Motor neuron (in vitro differentiated cells): ENCODE results near the gene ARFGAP1. TPM values are rescaled to one million over a fixed set of nuclear protein-coding genes. Genes with fewer than 3 reads are reported as not detected.

Source experiments
- ATAC-seq, 8 experiments: fragments of 200-7000 bp; cut with Tn5 transposase; replicated peaks in 6 of 8; 2 replicates each; pipeline ENCODE4 v1.8.0; 2021; ENCODE audit warnings: mild to moderate bottlenecking in 8 of 8, moderate library complexity in 8 of 8
- H3K27ac ChIP-seq, 2 donors: fragments of 250-450 bp; sonication (Bioruptor Pico); 2 replicates each; pipeline ENCODE4 v1.9.0; 2021; ENCODE audit warnings: antibody characterized with exemption in 2 of 2, mild to moderate bottlenecking in 2 of 2, moderate library complexity in 1 of 2
- H3K4me1 ChIP-seq, 2 donors: fragments of 250-450 bp; sonication (Bioruptor Pico); replicated peaks in 1 of 2; 2 replicates each; pipeline ENCODE4 v1.6.1; 2021; ENCODE audit warnings: antibody characterized with exemption in 2 of 2, mild to moderate bottlenecking in 2 of 2, moderate library complexity in 1 of 2
- H3K4me3 ChIP-seq, 5 donors: fragments of 250-450 bp; sonication (Bioruptor Pico); 2 replicates each; pipeline ENCODE4 v1.9.0; 2021; ENCODE audit warnings: antibody characterized with exemption in 5 of 5, mild to moderate bottlenecking in 5 of 5, moderate library complexity in 4 of 5
- WGBS, 10 experiments: fragments of 450-650 bp; shearing (Covaris generic); methylation state at CpG; one replicate each; pipeline ENCODE4 v1.0.0; 2022; 5-methylcytosine and 5-hydroxymethylcytosine counted together
- in situ Hi-C, 9 experiments: fragments of 400-800 bp; cut with MboI; loops; one replicate each; pipeline ENCODE4 v1.15.0; 2021; ENCODE audit warnings: low sequenced_read_pairs in 9 of 9, low pct_unique_long_range_greater_than_20kb in 2 of 9; ENCODE audit not compliant: unreplicated experiment in 9 of 9
- total RNA-seq, 8 experiments: library from RNA; unstranded; fragments of 300-600 nt; gene quantifications; 2 replicates each; pipeline versions ENCODE4 v1.2.3 to v1.2.4, GENCODE V29; 2022

Gene ARFGAP1
- 100 to 1,000 TPM in 1 of 8 experiments, 10 to 100 TPM in 7; 37.1 to 103 (median 66.8) TPM for total RNA-seq

DNA sequence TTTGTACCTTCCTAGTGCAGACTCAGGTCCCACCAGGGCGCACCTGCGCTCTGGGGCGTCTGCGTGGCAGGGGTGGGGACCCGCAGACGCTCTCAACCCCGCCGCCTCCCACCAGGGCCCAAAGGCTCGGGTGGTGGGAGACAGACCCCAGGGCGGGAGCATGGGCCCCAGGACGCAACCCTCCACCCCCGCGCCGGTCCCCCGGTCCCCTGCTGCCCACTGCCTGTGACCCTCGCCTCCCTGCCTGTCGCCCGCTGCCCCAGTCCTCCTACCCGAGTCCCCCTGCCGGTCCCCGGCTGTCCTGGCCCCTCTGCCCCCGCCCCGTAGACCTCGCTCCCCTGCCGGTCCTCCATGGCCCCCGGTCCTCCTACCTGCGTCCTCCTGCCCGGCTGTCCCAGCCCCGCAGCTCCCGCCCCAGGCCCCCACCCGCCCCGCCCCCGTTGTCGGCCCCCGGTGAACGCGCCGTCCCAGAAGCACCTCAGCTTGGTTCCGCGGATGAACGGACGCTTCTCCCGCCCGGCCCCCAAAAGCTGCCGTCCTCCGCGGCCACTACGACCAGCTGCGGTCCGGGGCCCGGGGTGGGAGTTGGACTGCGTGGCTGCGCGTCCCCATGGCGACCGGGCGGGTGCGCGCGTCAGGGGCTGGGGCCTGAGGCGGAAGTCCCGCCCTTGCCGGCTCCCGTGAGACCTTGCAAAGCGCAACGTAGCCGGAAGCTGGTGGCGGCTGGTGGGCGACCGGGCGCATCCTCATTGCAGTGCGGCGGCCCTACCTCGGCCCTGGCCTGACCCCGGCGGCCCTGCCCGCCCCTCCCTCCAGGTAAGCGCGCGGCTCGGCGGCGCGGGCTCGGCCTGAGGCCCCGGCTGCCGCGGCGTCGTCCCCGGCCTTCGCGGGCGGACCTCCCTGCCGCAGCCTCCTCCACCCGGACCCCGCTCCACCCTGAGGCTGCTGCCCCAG, at the start of gene ARFGAP1:
Gene ARFGAP1, plus strand, starts transcription at position 709 of the 954 bp plus-strand sequence. CDS start 2,768 bp downstream, outside the sequence.
- Histone ChIP-seq H3K4me1 (peaks cover 19 to 33% of the 10 kb centered on the region in 2 donors), H3K27ac (peak within 1 kb of the TSS; percentile 90 to 97), H3K4me3 (peak within 1 kb of the TSS; percentile 90 to 99 (median 92))
- peak; percentile 72 to 94 (median 86) for ATAC-seq
- 0 to 20% (median 14%) methylated on average over 1 to 7 of the region's 97 CpGs; no CpG with 5 or more reads in 7 of the 10 experiments for WGBS, 10 experiments
- in situ Hi-C loops: no loop called here

DNA sequence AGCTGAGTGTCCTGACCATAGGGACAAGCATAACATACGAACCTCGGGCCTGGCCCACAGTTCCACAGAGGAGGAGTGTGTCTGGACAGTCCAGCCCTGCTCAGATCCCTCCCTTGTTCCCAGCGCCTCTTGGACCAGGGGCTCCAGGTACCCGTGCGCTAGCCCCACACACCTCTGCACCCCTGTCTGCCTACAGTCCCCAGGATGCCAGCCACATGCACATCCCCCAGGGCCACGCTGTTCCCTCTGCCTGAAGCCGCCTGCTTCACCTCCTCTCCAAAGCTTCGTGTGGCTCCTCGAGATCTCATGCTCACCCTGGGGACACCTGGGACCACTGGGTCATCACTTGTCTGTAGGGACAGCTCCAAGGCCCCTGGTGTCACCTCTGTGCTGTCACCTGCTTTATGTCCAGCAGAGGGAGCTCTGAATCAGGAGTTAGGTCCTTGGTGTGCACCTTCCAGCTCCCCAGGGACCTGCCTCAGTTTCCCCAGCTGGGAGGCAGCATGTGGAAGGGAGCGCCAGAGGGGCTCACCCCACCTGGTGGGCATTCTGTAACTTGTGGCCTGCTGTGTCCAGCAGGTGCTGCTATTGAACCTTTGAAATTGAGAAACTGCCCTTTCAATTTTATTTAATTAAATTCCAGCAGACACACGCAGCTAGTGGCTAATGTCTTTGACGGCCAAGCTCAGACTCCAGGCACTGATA, 49.3 kb upstream of the ARFGAP1 start:
- in situ Hi-C loops: no loop called here
- ATAC-seq: peak; percentile 7 to 64 (median 26)
- Histone ChIP-seq H3K4me1 (peaks cover 19% of the 10 kb centered on the region in 2 donors), H3K4me3 (no peak overlapping the region), H3K27ac (no peak overlapping the region)
- 0 to 60% (median 25%) methylated on average over 1 to 5 of the region's 12 CpGs; no CpG with 5 or more reads in 4 of the 10 experiments for WGBS, 10 experiments

DNA sequence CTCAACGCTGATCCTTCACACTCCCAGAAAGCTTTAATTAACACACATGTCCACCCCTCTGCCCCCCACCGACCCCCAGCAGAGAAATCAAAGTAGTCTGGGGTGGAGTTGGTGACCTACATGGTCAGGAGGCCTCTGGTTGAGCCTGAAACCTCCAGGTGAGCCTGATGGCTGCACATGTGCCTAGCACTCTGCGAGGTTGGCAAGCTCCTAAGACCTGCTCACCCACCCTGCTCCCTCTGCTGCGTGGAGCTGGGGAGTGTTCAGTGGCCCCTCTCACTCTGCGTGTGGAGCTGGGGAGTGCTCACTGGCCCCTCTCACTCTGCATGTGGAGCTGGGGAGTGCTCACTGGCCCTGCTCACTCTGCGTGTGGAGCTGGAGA, 48.8 kb upstream of the ARFGAP1 start:
- in situ Hi-C loops: no loop called here
- 0 to 76% (median 58%) methylated on average over 1 to 4 of the region's 6 CpGs; no CpG with 5 or more reads in 5 of the 10 experiments for WGBS, 10 experiments
- ATAC-seq: no peak
- H3K27ac ChIP-seq: no peak overlapping the region
- no peak overlapping the region for H3K4me3 ChIP-seq
- H3K4me1 ChIP-seq: peaks cover 19% of the 10 kb centered on the region in 2 donors

DNA sequence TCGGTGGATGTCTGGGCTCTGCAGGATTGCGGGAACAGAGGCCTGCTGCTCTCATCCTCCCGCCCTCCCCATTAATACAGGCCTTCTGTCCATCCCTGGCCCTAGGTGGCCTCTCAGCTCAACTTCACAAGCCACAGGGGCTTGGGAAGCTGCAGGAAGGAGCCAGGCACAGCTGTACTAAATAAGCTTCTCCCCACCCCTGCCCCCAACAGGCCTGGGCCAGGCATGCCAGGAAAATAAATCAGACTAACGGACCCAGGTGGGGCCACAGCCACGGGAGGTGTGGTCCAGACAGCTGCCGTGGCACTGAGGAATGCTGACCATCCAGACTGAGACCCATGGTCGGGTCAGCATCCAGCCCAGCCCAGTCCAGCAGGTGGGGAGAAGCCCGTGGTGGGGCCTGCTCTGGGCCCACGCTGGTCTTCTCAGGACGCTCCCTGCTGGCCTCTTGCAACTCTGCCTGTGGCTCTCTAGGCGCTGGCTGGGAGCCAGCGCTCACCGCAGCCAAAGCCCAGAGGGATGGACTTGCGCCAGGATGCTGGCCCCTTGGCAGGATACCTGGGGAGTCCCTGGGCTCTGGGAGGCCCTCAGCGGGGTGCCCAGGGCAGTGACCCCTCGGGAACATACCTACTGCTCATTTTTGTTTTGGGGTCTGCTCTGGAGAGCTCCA, 48.1 kb upstream of the ARFGAP1 start:
- ATAC-seq: peak; percentile 74 to 84 (median 79)
- in situ Hi-C loops: no loop called here
- 13 to 71% (median 51%) methylated on average over 2 to 8 of the region's 16 CpGs; no CpG with 5 or more reads in 5 of the 10 experiments for WGBS, 10 experiments
- peaks cover 19% of the 10 kb centered on the region in 2 donors for H3K4me1 ChIP-seq
- no peak overlapping the region for H3K4me3 ChIP-seq
- H3K27ac ChIP-seq: peak overlapping the region; percentile 5 to 31

DNA sequence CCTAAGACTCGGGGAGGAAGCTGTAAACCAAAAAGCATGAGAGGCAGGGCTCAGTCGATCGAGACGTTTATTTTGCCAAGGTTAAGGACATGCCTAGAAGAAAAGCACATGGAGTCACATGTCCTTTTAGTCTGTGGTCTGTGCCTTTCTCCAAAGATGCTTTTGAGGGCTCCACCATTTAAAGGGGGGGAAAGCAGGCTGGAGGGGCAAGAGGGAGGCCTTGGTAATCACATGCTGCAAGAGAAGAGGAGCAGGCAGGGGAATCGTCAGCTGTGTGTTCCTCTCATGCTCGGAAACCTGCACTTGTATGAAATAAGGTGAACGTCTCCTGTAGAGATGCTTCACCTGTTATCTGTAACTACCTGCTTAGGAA, 47.5 kb upstream of the ARFGAP1 start:
- in situ Hi-C loops: no loop called here
- peaks cover 19% of the 10 kb centered on the region in 2 donors for H3K4me1 ChIP-seq
- 25 to 92% (median 67%) methylated on average over 2 to 7 of the region's 7 CpGs; no CpG with 5 or more reads in 3 of the 10 experiments for WGBS, 10 experiments
- no peak for ATAC-seq
- H3K27ac ChIP-seq: peak overlapping the region in 1 of 2 donors; percentile 5
- no peak overlapping the region for H3K4me3 ChIP-seq

DNA sequence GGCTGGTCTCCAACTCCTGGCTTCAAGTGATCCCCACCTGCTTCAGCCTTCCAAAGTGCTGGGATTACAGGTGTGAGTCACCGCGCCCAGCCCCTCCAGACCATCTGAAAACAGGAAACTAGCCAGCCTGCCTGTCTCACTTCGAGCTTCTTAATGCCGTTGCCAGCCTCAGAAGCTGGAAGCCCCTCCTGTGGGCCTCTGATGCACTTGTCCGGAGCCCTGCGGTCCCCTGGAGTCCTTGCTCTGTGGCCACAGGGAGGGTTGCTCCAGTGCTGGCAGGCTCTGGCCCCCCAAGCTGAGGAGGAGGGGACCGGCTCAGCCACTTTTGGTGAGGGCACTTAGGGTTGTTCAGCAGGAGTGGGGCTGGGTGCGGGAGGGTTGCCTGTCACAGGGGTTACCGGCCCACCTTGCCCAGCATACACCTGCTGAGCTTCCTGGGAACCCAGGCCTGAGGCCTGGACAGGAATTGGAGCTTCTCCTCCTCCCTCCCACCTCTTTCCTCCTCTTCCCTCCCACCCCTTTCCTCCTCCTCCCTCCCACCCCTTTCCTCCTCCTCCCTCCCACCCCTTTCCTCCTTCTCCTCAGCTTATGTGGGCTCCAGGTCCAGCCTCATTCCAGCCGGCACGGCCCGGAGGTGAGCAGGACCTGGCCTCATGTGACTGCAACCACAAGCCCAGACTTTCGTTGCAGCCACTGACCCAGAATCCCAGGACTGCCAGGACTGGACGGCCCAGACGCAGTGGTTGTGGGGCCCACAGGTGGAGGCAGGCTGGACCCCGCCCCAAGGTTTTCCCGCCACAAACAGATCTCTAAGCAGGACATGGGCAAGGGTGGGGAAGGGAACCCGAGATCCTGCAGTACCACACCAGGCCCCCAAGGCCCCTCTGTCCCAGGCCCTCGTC, 46.3 kb upstream of the ARFGAP1 start:
- WGBS, 10 experiments: 40 to 100% (median 77%) methylated on average over 1 to 10 of the region's 19 CpGs; no CpG with 5 or more reads in 3 of the 10 experiments
- H3K4me3 ChIP-seq: no peak overlapping the region
- H3K4me1 ChIP-seq: peaks cover 19 to 24% of the 10 kb centered on the region in 2 donors
- ATAC-seq: no peak
- H3K27ac ChIP-seq: no peak overlapping the region
- in situ Hi-C loops: no loop called here

DNA sequence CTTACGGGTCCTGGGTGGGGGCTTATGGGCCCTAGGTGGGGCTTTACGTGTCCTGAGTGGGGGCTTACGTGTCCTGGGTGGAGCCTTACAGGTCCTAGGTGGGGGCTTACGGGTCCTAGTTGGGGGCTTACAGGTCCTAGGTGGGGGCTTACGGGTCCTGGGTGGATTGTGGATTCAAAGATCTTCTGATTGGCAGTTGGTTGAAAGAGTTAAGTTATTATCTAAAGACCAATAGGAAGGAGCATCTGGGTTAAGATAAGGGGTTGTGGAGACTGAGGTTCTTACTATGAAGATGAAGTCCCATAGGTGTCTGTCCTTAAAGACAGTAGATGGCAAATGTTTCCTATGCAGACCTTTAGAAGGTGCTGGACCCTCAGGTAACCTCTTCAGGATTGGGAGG, 45.4 kb upstream of the ARFGAP1 start:
- Histone ChIP-seq H3K27ac (no peak overlapping the region), H3K4me3 (no peak overlapping the region), H3K4me1 (peaks cover 19 to 24% of the 10 kb centered on the region in 2 donors)
- WGBS, 10 experiments: no CpG with 5 or more reads among the region's 5 CpGs
- in situ Hi-C loops: no loop called here
- no peak for ATAC-seq

DNA sequence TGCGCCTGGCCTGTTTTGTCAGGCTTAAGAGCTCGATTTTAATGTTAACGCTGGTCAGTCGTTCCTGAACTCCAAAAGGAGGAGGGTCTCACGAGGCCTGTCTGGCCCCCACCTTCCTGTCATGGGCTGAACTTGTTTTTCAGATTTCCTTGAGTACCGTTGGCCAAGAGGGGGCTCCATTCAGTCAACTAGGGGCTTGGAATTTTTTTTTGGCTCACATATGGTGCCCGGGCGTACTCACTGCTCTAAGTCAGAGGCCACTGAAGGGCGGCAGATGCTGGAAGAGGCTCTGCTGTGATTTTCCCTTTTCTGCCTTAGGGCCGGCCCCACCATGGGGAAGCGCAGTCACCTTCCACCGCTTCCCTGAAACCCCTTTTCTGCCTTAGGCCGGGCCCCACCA, 43.8 kb upstream of the ARFGAP1 start:
- in situ Hi-C loops: no loop called here
- whole genome bisulfite sequencing, 10 experiments: 14 to 74% (median 57%) methylated on average over 2 to 10 of the region's 13 CpGs; no CpG with 5 or more reads in 4 of the 10 experiments
- Histone ChIP-seq H3K4me1 (peaks cover 14 to 20% of the 10 kb centered on the region in 2 donors), H3K27ac (no peak overlapping the region), H3K4me3 (no peak overlapping the region)
- ATAC-seq: no peak

DNA sequence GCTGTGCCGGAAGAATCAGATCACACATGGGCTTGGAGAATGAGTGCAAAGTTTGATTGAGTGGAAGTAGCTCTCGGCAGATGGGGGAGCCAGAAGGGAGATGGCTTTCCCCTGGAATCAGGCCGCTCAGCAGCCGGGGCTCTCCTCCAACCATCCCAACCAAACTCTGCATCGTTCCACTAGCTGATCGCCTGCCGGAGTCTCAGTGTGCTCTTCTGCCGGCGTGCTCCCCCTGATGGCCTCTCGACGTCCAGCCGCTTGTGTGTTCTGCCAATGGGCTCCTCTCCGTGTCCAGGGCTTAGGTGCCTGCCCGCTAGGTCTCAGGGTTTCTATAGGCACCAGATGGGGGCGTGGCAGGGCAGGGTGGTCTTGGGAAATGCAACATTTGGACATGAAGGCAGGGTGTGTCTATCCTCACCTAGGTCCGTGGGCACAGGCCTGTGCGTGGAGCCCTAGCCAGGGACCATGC, 41.8 kb upstream of the ARFGAP1 start:
- in situ Hi-C loops: no loop called here
- no peak overlapping the region for H3K27ac ChIP-seq
- no peak overlapping the region for H3K4me3 ChIP-seq
- H3K4me1 ChIP-seq: peaks cover 9 to 18% of the 10 kb centered on the region in 2 donors
- ATAC-seq: peak; percentile 33 to 89 (median 65)
- 8 to 26% methylated on average over 9 to 11 of the region's 17 CpGs; no CpG with 5 or more reads in 8 of the 10 experiments for WGBS, 10 experiments

DNA sequence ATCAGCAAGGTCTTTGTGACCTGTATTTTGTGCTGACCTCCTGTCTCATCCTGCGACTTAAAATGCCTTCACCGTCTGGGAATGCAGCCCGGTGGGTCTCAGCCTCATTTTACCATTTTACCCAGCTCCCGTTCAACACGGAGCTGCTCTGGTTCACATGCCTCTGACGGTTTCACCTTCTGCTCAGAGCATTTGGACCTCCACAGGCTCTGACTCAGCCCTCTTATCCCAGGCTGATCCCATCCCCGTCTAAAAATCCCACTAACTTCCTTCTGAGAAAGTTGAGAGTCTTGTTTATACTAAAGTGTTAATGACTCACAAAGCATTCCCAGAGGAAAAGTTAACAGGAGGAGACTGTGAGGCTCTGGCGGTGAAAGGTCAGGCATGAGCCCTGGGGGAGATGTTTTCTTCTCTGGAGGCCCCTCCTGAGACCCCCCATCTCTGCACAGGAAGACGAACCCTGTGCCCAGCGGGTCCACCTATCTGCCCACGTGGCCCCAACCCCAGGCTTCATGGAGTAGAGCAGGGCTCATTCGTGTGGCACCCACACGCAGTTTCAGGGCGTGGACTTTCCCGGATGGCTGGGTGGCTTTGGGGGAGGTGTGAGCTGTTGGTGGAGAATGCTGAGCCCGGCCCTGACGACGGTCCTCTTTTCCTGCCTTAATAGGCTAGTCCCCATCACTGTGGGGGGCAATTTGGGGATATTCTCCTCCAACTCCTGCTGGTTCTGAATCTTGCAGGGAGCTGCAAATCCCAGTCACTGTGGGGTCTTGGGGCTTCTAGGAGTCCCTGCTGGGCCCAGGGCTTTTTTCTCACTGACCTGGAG, 40.2 kb upstream of the ARFGAP1 start:
- Histone ChIP-seq H3K4me1 (peaks cover 22 to 29% of the 10 kb centered on the region in 2 donors), H3K4me3 (no peak overlapping the region), H3K27ac (no peak overlapping the region)
- in situ Hi-C loops: no loop called here
- 4 to 85% (median 72%) methylated on average over 1 to 11 of the region's 18 CpGs; no CpG with 5 or more reads in 2 of the 10 experiments for WGBS, 10 experiments
- peak in 2 of 8 experiments; percentile 71 to 72 for ATAC-seq

DNA sequence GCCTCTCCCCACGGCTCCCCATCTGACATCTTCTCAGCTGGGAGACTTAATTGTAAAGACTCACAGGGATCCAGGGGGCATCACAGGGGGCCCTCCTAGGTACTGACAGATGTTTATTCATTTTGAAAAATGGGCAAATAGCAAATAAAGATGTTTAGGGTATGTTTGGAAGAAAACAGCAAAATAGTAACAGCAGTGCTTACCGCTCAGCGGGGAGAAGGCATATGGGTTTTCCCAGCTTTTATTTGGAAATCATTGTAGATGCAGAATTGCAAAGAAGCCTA, 39.6 kb upstream of the ARFGAP1 start:
- WGBS, 10 experiments: 51 to 88% (median 75%) methylated on average over 2 to 3 of the region's 3 CpGs; no CpG with 5 or more reads in 7 of the 10 experiments
- in situ Hi-C loops: no loop called here
- Histone ChIP-seq H3K4me3 (no peak overlapping the region), H3K4me1 (peaks cover 25 to 29% of the 10 kb centered on the region in 2 donors), H3K27ac (no peak overlapping the region)
- ATAC-seq: peak in 2 of 8 experiments; percentile 26 to 28
